ENCODE data around the gene PLAC9.

DNA sequence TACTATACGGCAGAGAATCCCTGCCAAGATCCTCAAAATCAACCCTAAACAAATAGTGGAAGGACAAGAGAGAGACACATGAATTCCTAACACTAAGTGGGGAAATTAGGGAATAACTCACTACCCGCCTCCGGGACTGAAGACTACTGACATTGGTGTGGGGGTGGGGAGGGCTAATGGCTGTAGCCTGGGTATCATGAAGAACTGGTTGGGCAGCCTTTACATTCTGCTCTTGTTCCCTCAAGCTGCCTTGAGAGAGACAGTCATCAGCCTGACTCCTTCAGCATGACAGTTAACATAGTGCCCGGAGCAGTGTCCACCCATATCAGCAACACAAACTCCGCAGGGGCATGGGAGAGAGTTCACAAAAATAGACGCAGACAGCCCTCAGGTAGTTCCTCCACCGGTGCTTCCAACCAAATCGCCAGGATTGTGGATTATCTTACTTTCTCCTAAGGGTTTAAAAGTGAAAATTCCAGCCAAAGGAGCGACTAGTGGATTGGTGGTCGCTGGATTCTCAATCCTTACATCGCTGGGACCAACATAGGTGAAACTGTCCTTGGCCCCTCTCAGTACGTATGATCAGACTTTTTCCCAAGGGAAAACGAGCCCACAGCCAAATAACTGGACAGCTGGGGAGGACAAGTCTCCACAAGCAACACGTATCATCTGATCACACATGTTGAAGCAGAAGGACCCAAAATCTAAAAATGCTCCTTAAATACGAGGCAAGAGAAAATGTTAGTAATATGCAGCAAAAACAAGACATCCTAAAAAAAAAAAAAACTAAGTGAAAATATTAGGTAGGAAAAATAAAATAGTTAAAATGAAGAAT is 31.5 kb upstream of the PLAC9 start:
- TF ChIP-seq, protein P1, sequence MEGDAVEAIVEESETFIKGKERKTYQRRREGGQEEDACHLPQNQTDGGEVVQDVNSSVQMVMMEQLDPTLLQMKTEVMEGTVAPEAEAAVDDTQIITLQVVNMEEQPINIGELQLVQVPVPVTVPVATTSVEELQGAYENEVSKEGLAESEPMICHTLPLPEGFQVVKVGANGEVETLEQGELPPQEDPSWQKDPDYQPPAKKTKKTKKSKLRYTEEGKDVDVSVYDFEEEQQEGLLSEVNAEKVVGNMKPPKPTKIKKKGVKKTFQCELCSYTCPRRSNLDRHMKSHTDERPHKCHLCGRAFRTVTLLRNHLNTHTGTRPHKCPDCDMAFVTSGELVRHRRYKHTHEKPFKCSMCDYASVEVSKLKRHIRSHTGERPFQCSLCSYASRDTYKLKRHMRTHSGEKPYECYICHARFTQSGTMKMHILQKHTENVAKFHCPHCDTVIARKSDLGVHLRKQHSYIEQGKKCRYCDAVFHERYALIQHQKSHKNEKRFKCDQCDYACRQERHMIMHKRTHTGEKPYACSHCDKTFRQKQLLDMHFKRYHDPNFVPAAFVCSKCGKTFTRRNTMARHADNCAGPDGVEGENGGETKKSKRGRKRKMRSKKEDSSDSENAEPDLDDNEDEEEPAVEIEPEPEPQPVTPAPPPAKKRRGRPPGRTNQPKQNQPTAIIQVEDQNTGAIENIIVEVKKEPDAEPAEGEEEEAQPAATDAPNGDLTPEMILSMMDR (conservative IDR thresholded peaks at IDR 0.05 in 1 of 2, IDR thresholded peaks at IDR 0.05 in 1 of 2; ENCODE audit: low read depth in 1 of 2, low read length in 2 of 2) = no peak
- no peak for TF ChIP-seq EZH2 (IDR thresholded peaks at IDR 0.05; ENCODE audit: low read length, missing control alignments)
